GM23338 (cell line): ENCODE measurements around the gene LHX5. TPM values are rescaled to one million over a fixed set of nuclear protein-coding genes. Genes with fewer than 3 reads are reported as not detected.

ENCODE experiments used
- ATAC-seq: fragments of 200-7000 bp; cut with Tn5 transposase; 3 replicates; pipeline ENCODE4 v1.9.1; 2020
- DNase-seq: peaks from one replicate; pipeline ENCODE4 v3.0.0-alpha.2; 2015; ENCODE audit warnings: low spot score
- H2AFZ ChIP-seq: fragments of 200-600 bp; sonication (generic); 2 replicates; pipeline ENCODE4 v1.8.0; 2016; ENCODE audit warnings: antibody characterized with exemption, mild to moderate bottlenecking, moderate library complexity
- H3F3A ChIP-seq: fragments of 200-600 bp; sonication (generic); replicated peaks from 2 replicates; pipeline ENCODE4 v1.8.0; 2017; ENCODE audit warnings: antibody characterized with exemption, mixed run types, low read depth
- H3K27ac ChIP-seq: fragments of 200-600 bp; sonication (generic); 2 replicates; pipeline ENCODE4 v1.6.1; 2016; ENCODE audit warnings: low read depth
- H3K27me3 ChIP-seq: fragments of 200-600 bp; sonication (generic); 2 replicates; pipeline ENCODE4 v1.8.0; 2016; ENCODE audit warnings: mild to moderate bottlenecking, mixed run types, moderate library complexity; ENCODE audit not compliant: insufficient read depth
- H3K36me3 ChIP-seq: fragments of 200-600 bp; sonication (generic); 2 replicates; pipeline ENCODE4 v1.8.0; 2016; ENCODE audit warnings: mild to moderate bottlenecking; ENCODE audit not compliant: insufficient read depth
- H3K4me1 ChIP-seq: fragments of 200-600 bp; sonication (generic); 2 replicates; pipeline ENCODE4 v1.8.0; 2016; ENCODE audit warnings: mild to moderate bottlenecking, moderate library complexity; ENCODE audit not compliant: insufficient read depth
- H3K4me2 ChIP-seq: fragments of 200-600 bp; sonication (generic); 2 replicates; pipeline ENCODE4 v1.7.1; 2017; ENCODE audit warnings: mixed run types
- H3K4me3 ChIP-seq: fragments of 200-600 bp; sonication (generic); 2 replicates; pipeline ENCODE4 v1.6.1; 2016; ENCODE audit warnings: mixed run types
- H3K79me2 ChIP-seq: fragments of 200-600 bp; sonication (generic); replicated peaks from 2 replicates; pipeline ENCODE4 v1.8.0; 2017; ENCODE audit warnings: mild to moderate bottlenecking; ENCODE audit not compliant: insufficient read depth
- H3K9me2 ChIP-seq: fragments of 200-600 bp; sonication (generic); 2 replicates; pipeline ENCODE4 v1.8.0; 2017; ENCODE audit not compliant: insufficient read depth
- H4K20me1 ChIP-seq: fragments of 200-600 bp; sonication (generic); replicated peaks from 2 replicates; pipeline ENCODE4 v1.8.0; 2017; ENCODE audit warnings: mild to moderate bottlenecking; ENCODE audit not compliant: insufficient read depth
- H3K27ac Mint-ChIP-seq: 2 replicates; pipeline ENCODE4 v1.8.0; 2020; ENCODE audit warnings: inconsistent platforms, mild to moderate bottlenecking, moderate library complexity, mixed read lengths
- H3K27me3 Mint-ChIP-seq: 3 replicates; pipeline ENCODE4 v1.8.0; 2022; ENCODE audit warnings: low read depth, mild to moderate bottlenecking, moderate library complexity, mixed read lengths, inconsistent platforms; ENCODE audit not compliant: insufficient read depth, poor library complexity
- H3K36me3 Mint-ChIP-seq: 3 replicates; pipeline ENCODE4 v1.8.0; 2021; ENCODE audit warnings: low read depth, mild to moderate bottlenecking, inconsistent platforms, moderate library complexity, mixed read lengths
- H3K4me1 Mint-ChIP-seq: 3 replicates; pipeline ENCODE4 v1.8.0; 2020; ENCODE audit warnings: mild to moderate bottlenecking, inconsistent platforms, mixed read lengths
- H3K4me3 Mint-ChIP-seq: 3 replicates; pipeline ENCODE4 v1.8.0; 2021; ENCODE audit warnings: moderate library complexity, mild to moderate bottlenecking, inconsistent platforms, mixed read lengths
- H3K9me3 Mint-ChIP-seq: 3 replicates; pipeline ENCODE4 v1.8.0; 2020; ENCODE audit warnings: moderate library complexity, mild to moderate bottlenecking, inconsistent platforms, mixed read lengths
- CREB1 ChIP-seq: fragments of 250-450 bp; sonication (Bioruptor Pico); IDR thresholded peaks from 2 replicates; pipeline ENCODE4 v1.5.0; 2020; ENCODE audit warnings: low read depth, mild to moderate bottlenecking, moderate library complexity
- ETS1 ChIP-seq: IDR thresholded peaks from 2 replicates; pipeline ENCODE4 v1.6.1; 2016; ENCODE audit warnings: antibody characterized with exemption
- EZH2 ChIP-seq: fragments of 200-600 bp; sonication (generic); IDR thresholded peaks from one replicate; pipeline ENCODE4 v1.8.0; 2017; ENCODE audit warnings: antibody characterized with exemption, mild to moderate bottlenecking, low read depth; ENCODE audit not compliant: unreplicated experiment
- EZH2phosphoT487 ChIP-seq: fragments of 200-600 bp; sonication (generic); IDR thresholded peaks from one replicate; pipeline ENCODE4 v1.8.1; 2018; ENCODE audit warnings: antibody characterized with exemption; ENCODE audit not compliant: unreplicated experiment
- JUNB ChIP-seq: IDR thresholded peaks from one replicate; pipeline ENCODE4 v1.6.1; 2016; ENCODE audit warnings: antibody characterized with exemption; ENCODE audit not compliant: unreplicated experiment
- NANOG ChIP-seq: IDR thresholded peaks from 2 replicates; pipeline ENCODE4 v1.6.1; 2016; ENCODE audit warnings: antibody characterized with exemption, borderline replicate concordance
- POLR2AphosphoS5 ChIP-seq: IDR thresholded peaks from 2 replicates; pipeline ENCODE4 v1.6.1; 2016; ENCODE audit warnings: antibody characterized with exemption, low read depth
- STAT1 ChIP-seq: IDR thresholded peaks from one replicate; pipeline ENCODE4 v1.6.1; 2016; ENCODE audit warnings: antibody characterized with exemption; ENCODE audit not compliant: unreplicated experiment
- ZNF114 ChIP-seq: fragments of 250-450 bp; sonication (Bioruptor Pico); IDR thresholded peaks from 2 replicates; pipeline ENCODE4 v1.5.0; 2020; ENCODE audit warnings: mild to moderate bottlenecking, moderate library complexity
- ZNF331 ChIP-seq: fragments of 250-450 bp; sonication (Bioruptor Pico); IDR thresholded peaks from 2 replicates; pipeline ENCODE4 v1.5.0; 2020; ENCODE audit warnings: low read depth, mild to moderate bottlenecking, moderate library complexity
- ZNF462 ChIP-seq: fragments of 250-450 bp; sonication (Bioruptor Pico); IDR thresholded peaks from 2 replicates; pipeline ENCODE4 v1.5.0; 2020; ENCODE audit warnings: mild to moderate bottlenecking, moderate library complexity
- polyA plus RNA-seq: library from polyadenylated mRNA; unstranded; fragments of >200 nt; fragmentation: Nextera tagmentation; extraction: Ambion mirVana; gene quantifications from 2 replicates; pipeline ENCODE4 v1.2.1, GENCODE V29; 2016
- total RNA-seq: library from RNA; depleted of rRNA; stranded (reverse); fragments of >200 nt; shearing (Covaris generic); gene quantifications from 2 replicates; pipeline ENCODE4 v1.2.3, GENCODE V29; 2014
- TF ChIP-seq, protein P1 (sequence below): IDR thresholded peaks from one replicate; pipeline ENCODE4 v1.6.1; 2018; ENCODE audit warnings: antibody characterized with exemption; ENCODE audit not compliant: unreplicated experiment
- TF ChIP-seq, protein P2 (sequence below), 2 experiments: fragments of 200-600 bp in 1 of 2; sonication (generic) in 1 of 2; conservative IDR thresholded peaks; 2 replicates each; pipeline versions ENCODE4 v1.5.1 to v1.6.1; 2016 to 2017; ENCODE audit warnings: antibody characterized with exemption in 2 of 2, low read depth in 2 of 2, mild to moderate bottlenecking in 2 of 2, moderate library complexity in 1 of 2

LHX5 gene
- total and polyA plus RNA-seq, 2 experiments from 2014 or later: 0.18 TPM; not detected in 1

GRCh38 chr12:113486722-113487121, 15.1 kb upstream of the LHX5 start:
- peaks cover 27% of the 10 kb centered on the region for H3K27me3 ChIP-seq
- H3K27me3 Mint-ChIP-seq: peaks cover 34% of the 10 kb centered on the region

More at GRCh38 chr12:113486722-113487121, 15.1 kb upstream of the LHX5 start:
- Histone ChIP-seq H3F3A (peaks cover 5% of the 10 kb centered on the region; the same call in 1 of the 2 replicates), H3K36me3 (no peaks in the 10 kb centered on the region), H4K20me1 (no peaks in the 10 kb centered on the region), H3K4me1 (peaks cover 29% of the 10 kb centered on the region), H3K27ac (no peak overlapping the region), H3K79me2 (no peaks in the 10 kb centered on the region), H3K4me3 (no peak overlapping the region), H3K4me2 (no peak overlapping the region), H3K9me2 (no peaks in the 10 kb centered on the region), H2AFZ (no peak overlapping the region)
- DNase-seq (no peak), ATAC-seq (no peak)
- Mint-ChIP-seq H3K9me3 (peaks cover 12% of the 10 kb centered on the region), H3K4me1 (peaks cover 40% of the 10 kb centered on the region), H3K27ac (no peak overlapping the region), H3K4me3 (no peak overlapping the region), H3K36me3 (peaks cover 6% of the 10 kb centered on the region)
- TF ChIP-seq, protein P1, sequence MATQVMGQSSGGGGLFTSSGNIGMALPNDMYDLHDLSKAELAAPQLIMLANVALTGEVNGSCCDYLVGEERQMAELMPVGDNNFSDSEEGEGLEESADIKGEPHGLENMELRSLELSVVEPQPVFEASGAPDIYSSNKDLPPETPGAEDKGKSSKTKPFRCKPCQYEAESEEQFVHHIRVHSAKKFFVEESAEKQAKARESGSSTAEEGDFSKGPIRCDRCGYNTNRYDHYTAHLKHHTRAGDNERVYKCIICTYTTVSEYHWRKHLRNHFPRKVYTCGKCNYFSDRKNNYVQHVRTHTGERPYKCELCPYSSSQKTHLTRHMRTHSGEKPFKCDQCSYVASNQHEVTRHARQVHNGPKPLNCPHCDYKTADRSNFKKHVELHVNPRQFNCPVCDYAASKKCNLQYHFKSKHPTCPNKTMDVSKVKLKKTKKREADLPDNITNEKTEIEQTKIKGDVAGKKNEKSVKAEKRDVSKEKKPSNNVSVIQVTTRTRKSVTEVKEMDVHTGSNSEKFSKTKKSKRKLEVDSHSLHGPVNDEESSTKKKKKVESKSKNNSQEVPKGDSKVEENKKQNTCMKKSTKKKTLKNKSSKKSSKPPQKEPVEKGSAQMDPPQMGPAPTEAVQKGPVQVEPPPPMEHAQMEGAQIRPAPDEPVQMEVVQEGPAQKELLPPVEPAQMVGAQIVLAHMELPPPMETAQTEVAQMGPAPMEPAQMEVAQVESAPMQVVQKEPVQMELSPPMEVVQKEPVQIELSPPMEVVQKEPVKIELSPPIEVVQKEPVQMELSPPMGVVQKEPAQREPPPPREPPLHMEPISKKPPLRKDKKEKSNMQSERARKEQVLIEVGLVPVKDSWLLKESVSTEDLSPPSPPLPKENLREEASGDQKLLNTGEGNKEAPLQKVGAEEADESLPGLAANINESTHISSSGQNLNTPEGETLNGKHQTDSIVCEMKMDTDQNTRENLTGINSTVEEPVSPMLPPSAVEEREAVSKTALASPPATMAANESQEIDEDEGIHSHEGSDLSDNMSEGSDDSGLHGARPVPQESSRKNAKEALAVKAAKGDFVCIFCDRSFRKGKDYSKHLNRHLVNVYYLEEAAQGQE: no peak
- TF ChIP-seq CREB1: no peak
- TF ChIP-seq, protein P2, sequence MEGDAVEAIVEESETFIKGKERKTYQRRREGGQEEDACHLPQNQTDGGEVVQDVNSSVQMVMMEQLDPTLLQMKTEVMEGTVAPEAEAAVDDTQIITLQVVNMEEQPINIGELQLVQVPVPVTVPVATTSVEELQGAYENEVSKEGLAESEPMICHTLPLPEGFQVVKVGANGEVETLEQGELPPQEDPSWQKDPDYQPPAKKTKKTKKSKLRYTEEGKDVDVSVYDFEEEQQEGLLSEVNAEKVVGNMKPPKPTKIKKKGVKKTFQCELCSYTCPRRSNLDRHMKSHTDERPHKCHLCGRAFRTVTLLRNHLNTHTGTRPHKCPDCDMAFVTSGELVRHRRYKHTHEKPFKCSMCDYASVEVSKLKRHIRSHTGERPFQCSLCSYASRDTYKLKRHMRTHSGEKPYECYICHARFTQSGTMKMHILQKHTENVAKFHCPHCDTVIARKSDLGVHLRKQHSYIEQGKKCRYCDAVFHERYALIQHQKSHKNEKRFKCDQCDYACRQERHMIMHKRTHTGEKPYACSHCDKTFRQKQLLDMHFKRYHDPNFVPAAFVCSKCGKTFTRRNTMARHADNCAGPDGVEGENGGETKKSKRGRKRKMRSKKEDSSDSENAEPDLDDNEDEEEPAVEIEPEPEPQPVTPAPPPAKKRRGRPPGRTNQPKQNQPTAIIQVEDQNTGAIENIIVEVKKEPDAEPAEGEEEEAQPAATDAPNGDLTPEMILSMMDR (conservative IDR thresholded peaks at IDR 0.05; ENCODE audit: low read depth in 2 of 2): no peak
- no peak for TF ChIP-seq STAT1
- TF ChIP-seq ZNF462: no peak
- TF ChIP-seq POLR2AphosphoS5: no peak
- TF ChIP-seq ZNF331 (CRISPR knock-in tag): no peak
- no peak for TF ChIP-seq EZH2phosphoT487
- TF ChIP-seq ZNF114 (CRISPR knock-in tag): no peak
- no peak for TF ChIP-seq EZH2
- no peak for TF ChIP-seq NANOG
- no peak for TF ChIP-seq JUNB
- no peak for TF ChIP-seq ETS1
